Liver (tissue), 9 donors: Measurements from ENCODE around the gene LMX1B. TPM values are rescaled to one million over a fixed set of nuclear protein-coding genes. Genes with fewer than 3 reads are reported as not detected.

Experiments used
- DNase-seq: peaks from one replicate; pipeline ENCODE4 v3.0.0-alpha.2; 2017; ENCODE audit warnings: low spot score
- H3K27ac ChIP-seq, 2 donors: one replicate each; pipeline ENCODE4 v1.7.0; 2013; ENCODE audit warnings: inconsistent platforms in 2 of 2, low read length in 2 of 2, control low read depth in 1 of 2, low read depth in 1 of 2, mild to moderate bottlenecking in 1 of 2
- H3K27me3 ChIP-seq, 4 donors: one replicate each; pipeline versions ENCODE4 v1.6.1 to v1.7.0; 2013; ENCODE audit warnings: low read length in 3 of 4, inconsistent platforms in 1 of 4, mild to moderate bottlenecking in 1 of 4, moderate library complexity in 1 of 4; ENCODE audit not compliant: control insufficient read depth in 4 of 4, insufficient read depth in 4 of 4
- H3K36me3 ChIP-seq, 4 donors: one replicate each; pipeline versions ENCODE4 v1.6.1 to v1.7.0; 2013; ENCODE audit warnings: low read length in 3 of 4, mild to moderate bottlenecking in 3 of 4, low read depth in 1 of 4, moderate library complexity in 1 of 4; ENCODE audit not compliant: control insufficient read depth in 4 of 4, insufficient read depth in 3 of 4
- H3K4me1 ChIP-seq, 4 donors: one replicate each; pipeline versions ENCODE4 v1.6.1 to v1.7.0; 2013; ENCODE audit warnings: low read length in 3 of 4, mild to moderate bottlenecking in 3 of 4, moderate library complexity in 1 of 4; ENCODE audit not compliant: control insufficient read depth in 4 of 4, insufficient read depth in 4 of 4
- H3K4me3 ChIP-seq, 3 donors: one replicate each; pipeline versions ENCODE4 v1.6.1 to v1.7.0; 2013; ENCODE audit warnings: low read length in 3 of 3, control low read depth in 1 of 3, low read depth in 1 of 3, mild to moderate bottlenecking in 1 of 3
- H3K9ac ChIP-seq, 2 donors: one replicate each; pipeline ENCODE4 v1.7.0; 2013; ENCODE audit warnings: low read length in 2 of 2, mild to moderate bottlenecking in 2 of 2, moderate library complexity in 2 of 2, control low read depth in 1 of 2, low read depth in 1 of 2
- H3K9me3 ChIP-seq, 4 donors: one replicate each; pipeline versions ENCODE4 v1.6.1 to v1.7.0; 2013; ENCODE audit warnings: low read length in 3 of 4; ENCODE audit not compliant: control insufficient read depth in 4 of 4
- EGR1 ChIP-seq, 2 donors: IDR thresholded peaks; 2 replicates each; pipeline ENCODE4 v1.6.1; 2016 to 2018; ENCODE audit warnings: antibody characterized with exemption in 2 of 2, low read depth in 2 of 2
- FOXA1 ChIP-seq: IDR thresholded peaks from 2 replicates; pipeline ENCODE4 v1.6.1; 2016; ENCODE audit warnings: antibody characterized with exemption
- FOXA2 ChIP-seq: IDR thresholded peaks from 2 replicates; pipeline ENCODE4 v1.6.1; 2016; ENCODE audit warnings: antibody characterized with exemption
- GABPA ChIP-seq, 2 donors: IDR thresholded peaks in 1 of 2; conservative IDR thresholded peaks in 1 of 2; 2 replicates each; pipeline ENCODE4 v1.6.1; 2016; ENCODE audit warnings: antibody characterized with exemption in 2 of 2, mild to moderate bottlenecking in 1 of 2, moderate library complexity in 1 of 2
- HNF4A ChIP-seq, 2 donors: conservative IDR thresholded peaks; 2 replicates each; pipeline ENCODE4 v1.6.1; 2016; ENCODE audit warnings: antibody characterized with exemption in 2 of 2, mild to moderate bottlenecking in 2 of 2
- HNF4G ChIP-seq: IDR thresholded peaks from 2 replicates; pipeline ENCODE4 v1.6.1; 2016; ENCODE audit warnings: antibody characterized with exemption
- JUND ChIP-seq, 2 donors: IDR thresholded peaks; 2 replicates each; pipeline ENCODE4 v1.6.1; 2016; ENCODE audit warnings: antibody characterized with exemption in 2 of 2
- NR2F2 ChIP-seq: IDR thresholded peaks from 2 replicates; pipeline ENCODE4 v1.6.1; 2016; ENCODE audit warnings: antibody characterized with exemption
- RAD21 ChIP-seq, 2 donors: IDR thresholded peaks; 2 replicates each; pipeline ENCODE4 v1.6.1; 2016; ENCODE audit warnings: antibody characterized with exemption in 2 of 2, mild to moderate bottlenecking in 2 of 2
- RXRA ChIP-seq, 2 donors: IDR thresholded peaks; 2 replicates each; pipeline ENCODE4 v1.6.1; 2017 to 2018; ENCODE audit warnings: antibody characterized with exemption in 2 of 2, mild to moderate bottlenecking in 1 of 2
- SP1 ChIP-seq: IDR thresholded peaks from 2 replicates; pipeline ENCODE4 v1.6.1; 2018; ENCODE audit warnings: antibody characterized with exemption, mild to moderate bottlenecking
- TAF1 ChIP-seq: conservative IDR thresholded peaks from 2 replicates; pipeline ENCODE4 v1.6.1; 2016; ENCODE audit warnings: antibody characterized with exemption, mild to moderate bottlenecking
- YY1 ChIP-seq: IDR thresholded peaks from 2 replicates; pipeline ENCODE4 v1.6.1; 2016; ENCODE audit warnings: antibody characterized with exemption, mild to moderate bottlenecking
- WGBS: extraction: QIAGEN DNeasy Blood & Tissue Kit; methylation state at CpG from one replicate; pipeline ENCODE4 v1.1.7; 2013; 5-methylcytosine and 5-hydroxymethylcytosine counted together
- polyA plus RNA-seq, 2 donors: library from polyadenylated mRNA; stranded (reverse) in 1 of 2; unstranded in 1 of 2; fragments of 200-250 nt in 1 of 2; fragments of >200 nt in 1 of 2; fragmentation: Nextera tagmentation in 1 of 2; extraction: Ambion mirVana in 1 of 2; gene quantifications; one replicate each; pipeline versions ENCODE4 v1.2.1 to v1.2.3, GENCODE V29; 2013 to 2015
- total RNA-seq, 2 donors: library from RNA; depleted of rRNA; stranded (reverse); fragments of >200 nt; gene quantifications; one replicate each; pipeline ENCODE4 v1.2.3, GENCODE V29; 2014
- TF ChIP-seq, protein P1 (sequence below): IDR thresholded peaks from 2 replicates; pipeline ENCODE4 v1.6.1; 2016; ENCODE audit warnings: antibody characterized with exemption
- TF ChIP-seq, protein P2 (sequence below): IDR thresholded peaks from 2 replicates; pipeline ENCODE4 v1.6.1; 2016; ENCODE audit warnings: antibody characterized with exemption
- TF ChIP-seq, protein P3 (sequence below): IDR thresholded peaks from 2 replicates; pipeline ENCODE4 v1.6.1; 2016; ENCODE audit warnings: antibody characterized with exemption, mild to moderate bottlenecking
- TF ChIP-seq, protein P4 (sequence below): IDR thresholded peaks from 2 replicates; pipeline ENCODE4 v1.6.1; 2016; ENCODE audit warnings: antibody characterized with exemption
- TF ChIP-seq, protein P5 (sequence below): fragments of 150-350 bp; IDR thresholded peaks from 2 replicates; pipeline ENCODE4 v1.5.1; 2017; ENCODE audit warnings: improper control_type of control experiment, low read depth, low read length; ENCODE audit not compliant: missing input control
- donor health status: healthy.
- donor health status: healthy.
- donor health status: healthy.
- donor health status: healthy.
- donor health status: healthy.

Gene LMX1B
- total and polyA plus RNA-seq, 4 donors, result not detected

GRCh38 chr9:126738553-126738952 lies 124.8 kb downstream of the LMX1B start:
- DNase-seq, result no peak
- 57% methylated on average over 1 of the region's 1 CpG for WGBS
- H3K4me1 ChIP-seq, result no peaks in the 10 kb centered on the region
- peaks cover 0 to 3% (median 0%) of the 10 kb centered on the region in 4 donors for H3K27me3 ChIP-seq
- no peak overlapping the region for H3K4me3 ChIP-seq
- no peaks in the 10 kb centered on the region for H3K36me3 ChIP-seq
- TF ChIP-seq HNF4G (no peak), RXRA (IDR thresholded peaks at IDR 0.05) (no peak), SP1 (no peak), JUND (IDR thresholded peaks at IDR 0.05) (no peak), GABPA (IDR thresholded peaks at IDR 0.05 in 1 of 2, conservative IDR thresholded peaks at IDR 0.05 in 1 of 2) (no peak), FOXA2 (no peak), EGR1 (IDR thresholded peaks at IDR 0.05; ENCODE audit: low read depth in 2 of 2) (no peak), TAF1 (no peak), NR2F2 (no peak), FOXA1 (no peak), HNF4A (conservative IDR thresholded peaks at IDR 0.05) (no peak), YY1 (no peak), RAD21 (IDR thresholded peaks at IDR 0.05) (no peak)
- TF ChIP-seq, protein P1, sequence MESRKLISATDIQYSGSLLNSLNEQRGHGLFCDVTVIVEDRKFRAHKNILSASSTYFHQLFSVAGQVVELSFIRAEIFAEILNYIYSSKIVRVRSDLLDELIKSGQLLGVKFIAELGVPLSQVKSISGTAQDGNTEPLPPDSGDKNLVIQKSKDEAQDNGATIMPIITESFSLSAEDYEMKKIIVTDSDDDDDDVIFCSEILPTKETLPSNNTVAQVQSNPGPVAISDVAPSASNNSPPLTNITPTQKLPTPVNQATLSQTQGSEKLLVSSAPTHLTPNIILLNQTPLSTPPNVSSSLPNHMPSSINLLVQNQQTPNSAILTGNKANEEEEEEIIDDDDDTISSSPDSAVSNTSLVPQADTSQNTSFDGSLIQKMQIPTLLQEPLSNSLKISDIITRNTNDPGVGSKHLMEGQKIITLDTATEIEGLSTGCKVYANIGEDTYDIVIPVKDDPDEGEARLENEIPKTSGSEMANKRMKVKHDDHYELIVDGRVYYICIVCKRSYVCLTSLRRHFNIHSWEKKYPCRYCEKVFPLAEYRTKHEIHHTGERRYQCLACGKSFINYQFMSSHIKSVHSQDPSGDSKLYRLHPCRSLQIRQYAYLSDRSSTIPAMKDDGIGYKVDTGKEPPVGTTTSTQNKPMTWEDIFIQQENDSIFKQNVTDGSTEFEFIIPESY, result no peak
- TF ChIP-seq, protein P2, sequence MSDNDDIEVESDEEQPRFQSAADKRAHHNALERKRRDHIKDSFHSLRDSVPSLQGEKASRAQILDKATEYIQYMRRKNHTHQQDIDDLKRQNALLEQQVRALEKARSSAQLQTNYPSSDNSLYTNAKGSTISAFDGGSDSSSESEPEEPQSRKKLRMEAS, result no peak
- TF ChIP-seq, protein P3, sequence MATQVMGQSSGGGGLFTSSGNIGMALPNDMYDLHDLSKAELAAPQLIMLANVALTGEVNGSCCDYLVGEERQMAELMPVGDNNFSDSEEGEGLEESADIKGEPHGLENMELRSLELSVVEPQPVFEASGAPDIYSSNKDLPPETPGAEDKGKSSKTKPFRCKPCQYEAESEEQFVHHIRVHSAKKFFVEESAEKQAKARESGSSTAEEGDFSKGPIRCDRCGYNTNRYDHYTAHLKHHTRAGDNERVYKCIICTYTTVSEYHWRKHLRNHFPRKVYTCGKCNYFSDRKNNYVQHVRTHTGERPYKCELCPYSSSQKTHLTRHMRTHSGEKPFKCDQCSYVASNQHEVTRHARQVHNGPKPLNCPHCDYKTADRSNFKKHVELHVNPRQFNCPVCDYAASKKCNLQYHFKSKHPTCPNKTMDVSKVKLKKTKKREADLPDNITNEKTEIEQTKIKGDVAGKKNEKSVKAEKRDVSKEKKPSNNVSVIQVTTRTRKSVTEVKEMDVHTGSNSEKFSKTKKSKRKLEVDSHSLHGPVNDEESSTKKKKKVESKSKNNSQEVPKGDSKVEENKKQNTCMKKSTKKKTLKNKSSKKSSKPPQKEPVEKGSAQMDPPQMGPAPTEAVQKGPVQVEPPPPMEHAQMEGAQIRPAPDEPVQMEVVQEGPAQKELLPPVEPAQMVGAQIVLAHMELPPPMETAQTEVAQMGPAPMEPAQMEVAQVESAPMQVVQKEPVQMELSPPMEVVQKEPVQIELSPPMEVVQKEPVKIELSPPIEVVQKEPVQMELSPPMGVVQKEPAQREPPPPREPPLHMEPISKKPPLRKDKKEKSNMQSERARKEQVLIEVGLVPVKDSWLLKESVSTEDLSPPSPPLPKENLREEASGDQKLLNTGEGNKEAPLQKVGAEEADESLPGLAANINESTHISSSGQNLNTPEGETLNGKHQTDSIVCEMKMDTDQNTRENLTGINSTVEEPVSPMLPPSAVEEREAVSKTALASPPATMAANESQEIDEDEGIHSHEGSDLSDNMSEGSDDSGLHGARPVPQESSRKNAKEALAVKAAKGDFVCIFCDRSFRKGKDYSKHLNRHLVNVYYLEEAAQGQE, result no peak
- TF ChIP-seq, protein P4, sequence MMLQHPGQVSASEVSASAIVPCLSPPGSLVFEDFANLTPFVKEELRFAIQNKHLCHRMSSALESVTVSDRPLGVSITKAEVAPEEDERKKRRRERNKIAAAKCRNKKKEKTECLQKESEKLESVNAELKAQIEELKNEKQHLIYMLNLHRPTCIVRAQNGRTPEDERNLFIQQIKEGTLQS, result no peak
- TF ChIP-seq, protein P5, sequence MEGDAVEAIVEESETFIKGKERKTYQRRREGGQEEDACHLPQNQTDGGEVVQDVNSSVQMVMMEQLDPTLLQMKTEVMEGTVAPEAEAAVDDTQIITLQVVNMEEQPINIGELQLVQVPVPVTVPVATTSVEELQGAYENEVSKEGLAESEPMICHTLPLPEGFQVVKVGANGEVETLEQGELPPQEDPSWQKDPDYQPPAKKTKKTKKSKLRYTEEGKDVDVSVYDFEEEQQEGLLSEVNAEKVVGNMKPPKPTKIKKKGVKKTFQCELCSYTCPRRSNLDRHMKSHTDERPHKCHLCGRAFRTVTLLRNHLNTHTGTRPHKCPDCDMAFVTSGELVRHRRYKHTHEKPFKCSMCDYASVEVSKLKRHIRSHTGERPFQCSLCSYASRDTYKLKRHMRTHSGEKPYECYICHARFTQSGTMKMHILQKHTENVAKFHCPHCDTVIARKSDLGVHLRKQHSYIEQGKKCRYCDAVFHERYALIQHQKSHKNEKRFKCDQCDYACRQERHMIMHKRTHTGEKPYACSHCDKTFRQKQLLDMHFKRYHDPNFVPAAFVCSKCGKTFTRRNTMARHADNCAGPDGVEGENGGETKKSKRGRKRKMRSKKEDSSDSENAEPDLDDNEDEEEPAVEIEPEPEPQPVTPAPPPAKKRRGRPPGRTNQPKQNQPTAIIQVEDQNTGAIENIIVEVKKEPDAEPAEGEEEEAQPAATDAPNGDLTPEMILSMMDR, result no peak
- H3K9me3 ChIP-seq, result peaks cover 0 to 17% (median 4%) of the 10 kb centered on the region in 4 donors
- H3K9ac ChIP-seq, result no peak overlapping the region
- H3K27ac ChIP-seq, result no peak overlapping the region
